HEK293 (cell line): Measurements from ENCODE around the gene NCKAP1.

Experiments used
- CTCF ChIA-PET: fragments of 350-600 bp; formaldehyde crosslinking; extraction: SDS; loops from one replicate; lab custom pipeline; 2021; ENCODE audit warnings: antibody characterized with exemption; lab: Yijun Ruan, JAX
- POLR2A ChIA-PET: fragments of 300-600 bp; formaldehyde crosslinking; extraction: SDS; loops from one replicate; lab custom pipeline; 2020; ENCODE audit warnings: antibody characterized with exemption, inconsistent platforms; lab: Yijun Ruan, JAX
- H3K27ac ChIP-seq: fragments of 200-500 bp; sonication (Bioruptor generic); 2 replicates; pipeline ENCODE4 v1.5.1; 2014; ENCODE audit warnings: low read depth, low read length, control low read depth, inconsistent platforms; ENCODE audit errors: extremely low read depth
- H3K36me3 ChIP-seq, 2 experiments: fragments of 200-500 bp in 1 of 2; sonication (Bioruptor generic) in 1 of 2; 1 replicate in 1 of 2; 2 replicates in 1 of 2; pipeline ENCODE4 v1.5.1; 2014 to 2017; ENCODE audit warnings: inconsistent platforms in 2 of 2, low read length in 2 of 2; ENCODE audit not compliant: control insufficient read depth in 2 of 2, insufficient read depth in 1 of 2
- H3K4me1 ChIP-seq: fragments of 200-500 bp; sonication (Bioruptor generic); 2 replicates; pipeline ENCODE4 v1.5.1; 2014; ENCODE audit warnings: mild to moderate bottlenecking, low read length, inconsistent platforms; ENCODE audit not compliant: control insufficient read depth, insufficient read depth
- H3K4me3 ChIP-seq: 2 replicates; pipeline ENCODE4 v1.5.1; 2011; ENCODE audit warnings: low read depth, mild to moderate bottlenecking, control low read depth, low read length, moderate library complexity
- H3K9me3 ChIP-seq: fragments of 200-500 bp; sonication (Bioruptor generic); 2 replicates; pipeline ENCODE4 v1.5.1; 2014; ENCODE audit warnings: low read depth, low read length, inconsistent platforms; ENCODE audit not compliant: control insufficient read depth, insufficient read depth
- BCL6B ChIP-seq: fragments of 450-650 bp; formaldehyde crosslinking; IDR thresholded peaks from 2 replicates; pipeline ENCODE4 v1.5.1; 2017; ENCODE audit warnings: missing biosample characterization, missing genetic modification characterization
- MYNN ChIP-seq: fragments of 450-650 bp; formaldehyde crosslinking; IDR thresholded peaks from 2 replicates; pipeline ENCODE4 v1.5.1; 2016; ENCODE audit warnings: missing biosample characterization, missing genetic modification characterization, borderline replicate concordance
- PBX3 ChIP-seq: sonication (generic); formaldehyde crosslinking; IDR thresholded peaks from 2 replicates; pipeline ENCODE4 v1.8.1; 2022; ENCODE audit warnings: mild to moderate bottlenecking, moderate library complexity, missing genetic modification reagents
- PRDM10 ChIP-seq: fragments of 450-650 bp; formaldehyde crosslinking; IDR thresholded peaks from 2 replicates; pipeline ENCODE4 v1.5.1; 2016; ENCODE audit warnings: missing biosample characterization, missing genetic modification characterization
- ZBTB49 ChIP-seq: fragments of 450-650 bp; formaldehyde crosslinking; IDR thresholded peaks from 2 replicates; pipeline ENCODE4 v1.5.1; 2016; ENCODE audit warnings: missing biosample characterization, missing genetic modification characterization, low read depth
- ZNF10 ChIP-seq: fragments of 450-650 bp; formaldehyde crosslinking; IDR thresholded peaks from 2 replicates; pipeline ENCODE4 v1.5.1; 2017; ENCODE audit warnings: missing biosample characterization, missing genetic modification characterization
- ZNF19 ChIP-seq: fragments of 450-650 bp; formaldehyde crosslinking; IDR thresholded peaks from 2 replicates; pipeline ENCODE4; 2016; ENCODE audit warnings: missing biosample characterization, missing genetic modification characterization, low read depth
- ZNF239 ChIP-seq: fragments of 450-650 bp; formaldehyde crosslinking; IDR thresholded peaks from 2 replicates; pipeline ENCODE4 v1.5.1; 2016; ENCODE audit warnings: missing biosample characterization, missing genetic modification characterization
- ZNF248 ChIP-seq: fragments of 450-650 bp; formaldehyde crosslinking; IDR thresholded peaks from 2 replicates; pipeline ENCODE4 v1.5.1; 2017; ENCODE audit warnings: missing biosample characterization, missing genetic modification characterization
- ZNF510 ChIP-seq: fragments of 450-650 bp; formaldehyde crosslinking; IDR thresholded peaks from 2 replicates; pipeline ENCODE4 v1.5.1; 2018; ENCODE audit warnings: mild to moderate bottlenecking, missing genetic modification characterization, missing biosample characterization; ENCODE audit not compliant: insufficient replicate concordance
- ZNF513 ChIP-seq: fragments of 450-650 bp; IDR thresholded peaks from 2 replicates; pipeline ENCODE4 v1.5.1; 2018; ENCODE audit warnings: missing biosample characterization, missing genetic modification characterization
- ZNF692 ChIP-seq: fragments of 450-650 bp; formaldehyde crosslinking; IDR thresholded peaks from 2 replicates; pipeline ENCODE4 v1.5.1; 2016; ENCODE audit warnings: missing biosample characterization, missing genetic modification characterization
- ZSCAN18 ChIP-seq: fragments of 450-650 bp; formaldehyde crosslinking; IDR thresholded peaks from 2 replicates; pipeline ENCODE4 v1.5.1; 2016; ENCODE audit warnings: missing biosample characterization, missing genetic modification characterization

NCKAP1 gene

GRCh38 chr2:182870227-182870626 lies 168.0 kb downstream of the NCKAP1 start:
- ChIA-PET CTCF (interaction anchor here (0.5 to 4.6 kb wide), 16 partner anchors 9 to 205 kb away, joined by 3 to 30 read pairs (median 4); no protein-coding TSS in a partner anchor), POLR2A (no interaction called here)
- no peak overlapping the region for H3K4me3 ChIP-seq

GRCh38 chr2:182868054-182868796 lies 170.0 kb downstream of the NCKAP1 start:
- TF ChIP-seq ZNF510 (tag by site-specific recombination) (no peak), BCL6B (no peak), ZNF513 (no peak)
- TF ChIP-seq, all 188 proteins: peak for 0
- peaks cover 10% of the 10 kb centered on the region for H3K4me1 ChIP-seq
- no peak overlapping the region for H3K4me3 ChIP-seq
- POLR2A ChIA-PET = interaction anchor here (0.5 to 2.1 kb wide), 4 partner anchors 10 to 218 kb away, joined by 5 to 8 read pairs (median 6); no protein-coding TSS in a partner anchor
- no peaks in the 10 kb centered on the region for H3K36me3 ChIP-seq
- H3K9me3 ChIP-seq = no peaks in the 10 kb centered on the region
- CTCF ChIA-PET = interaction anchor here (0.6 to 4.6 kb wide), 9 partner anchors 9 to 298 kb away, joined by 3 to 30 read pairs (median 4); no protein-coding TSS in a partner anchor
- no peak overlapping the region for H3K27ac ChIP-seq

More at GRCh38 chr2:182870227-182870626, 168.0 kb downstream of the NCKAP1 start:
- Histone ChIP-seq H3K9me3 (no peaks in the 10 kb centered on the region), H3K4me1 (peaks cover 6% of the 10 kb centered on the region), H3K36me3 (no peaks in the 10 kb centered on the region), H3K27ac (no peak overlapping the region)
- TF ChIP-seq MYNN (tag by site-specific recombination) = no peak
- peak; percentile 76; the same call in 1 of the 2 replicates for TF ChIP-seq ZNF10 (tag by site-specific recombination)
- no peak for TF ChIP-seq ZNF239 (tag by site-specific recombination)

GRCh38 chr2:182867426-182868053 lies 170.7 kb downstream of the NCKAP1 start:
- H3K4me3 ChIP-seq = no peak overlapping the region
- CTCF ChIA-PET = interaction anchor here (0.6 to 1.9 kb wide), 5 partner anchors 45 to 298 kb away, joined by 4 to 14 read pairs (median 4); no protein-coding TSS in a partner anchor
- no peak overlapping the region for H3K27ac ChIP-seq
- H3K4me1 ChIP-seq = peaks cover 10% of the 10 kb centered on the region
- POLR2A ChIA-PET = interaction anchor here (0.6 to 2.1 kb wide), 5 partner anchors 10 to 207 kb away, joined by 3 to 7 read pairs (median 5); no protein-coding TSS in a partner anchor
- no peaks in the 10 kb centered on the region for H3K36me3 ChIP-seq
- H3K9me3 ChIP-seq = no peaks in the 10 kb centered on the region
- TF ChIP-seq ZNF10 (tag by site-specific recombination) = no peak
- no peak for TF ChIP-seq ZNF19
- no peak for TF ChIP-seq ZNF692
- no peak for TF ChIP-seq PRDM10 (tag by site-specific recombination)
- no peak for TF ChIP-seq PBX3
- no peak for TF ChIP-seq ZSCAN18
- no peak for TF ChIP-seq ZBTB49 (tag by site-specific recombination)
- no peak for TF ChIP-seq ZNF248 (tag by site-specific recombination)
